ENCODE measurements around the gene WNT11. TPM values are rescaled to one million over a fixed set of nuclear protein-coding genes. Genes with fewer than 3 reads are reported as not detected.
A peak's percentile ranks its signal among the peaks of the same experiment; 100 is the strongest.

WNT11 gene
- total RNA-seq, 4 donors from 2014 or later, result 20.4 to 137 (median 39.1) TPM

DNA sequence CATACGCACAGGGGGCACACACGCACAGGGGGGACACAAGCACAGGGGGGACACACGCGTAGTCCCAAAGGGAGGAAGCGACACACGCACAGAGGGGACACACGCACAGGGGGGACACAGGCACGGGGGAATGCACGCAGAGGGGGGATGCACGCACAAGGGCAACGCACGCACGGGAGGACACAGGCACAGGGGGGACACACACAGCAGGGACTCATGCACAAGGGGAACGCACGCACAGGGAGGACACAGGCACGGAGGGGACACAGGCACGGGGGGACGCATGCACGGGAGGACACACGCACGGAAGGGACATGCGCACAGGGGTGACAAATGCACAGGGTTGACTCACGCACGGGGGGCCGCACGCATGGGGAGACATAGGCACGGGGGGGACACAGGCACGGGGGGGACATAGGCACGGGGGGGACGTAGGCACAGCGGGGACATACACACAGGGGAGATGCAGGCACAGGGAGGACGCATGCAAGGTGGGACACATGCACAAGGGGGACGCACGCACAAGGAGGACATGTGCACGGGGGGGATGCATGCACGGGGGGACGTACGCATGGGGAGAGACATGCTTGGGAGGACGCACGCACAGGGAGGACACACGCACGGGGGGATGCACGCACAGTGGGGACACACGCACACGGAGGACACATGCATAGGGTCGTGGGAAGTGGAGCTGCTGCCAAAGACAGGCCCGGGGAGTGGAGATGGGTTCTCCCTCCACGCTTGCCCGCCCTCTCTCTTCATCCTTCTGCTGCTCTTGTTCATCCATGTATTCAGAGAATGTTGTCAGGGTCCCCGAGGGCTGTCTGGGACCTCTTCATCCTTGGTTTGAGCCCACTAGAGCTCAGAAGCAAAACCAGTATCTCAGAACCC, 41.2 kb downstream of the WNT11 start:
- TF ChIP-seq, protein P1, sequence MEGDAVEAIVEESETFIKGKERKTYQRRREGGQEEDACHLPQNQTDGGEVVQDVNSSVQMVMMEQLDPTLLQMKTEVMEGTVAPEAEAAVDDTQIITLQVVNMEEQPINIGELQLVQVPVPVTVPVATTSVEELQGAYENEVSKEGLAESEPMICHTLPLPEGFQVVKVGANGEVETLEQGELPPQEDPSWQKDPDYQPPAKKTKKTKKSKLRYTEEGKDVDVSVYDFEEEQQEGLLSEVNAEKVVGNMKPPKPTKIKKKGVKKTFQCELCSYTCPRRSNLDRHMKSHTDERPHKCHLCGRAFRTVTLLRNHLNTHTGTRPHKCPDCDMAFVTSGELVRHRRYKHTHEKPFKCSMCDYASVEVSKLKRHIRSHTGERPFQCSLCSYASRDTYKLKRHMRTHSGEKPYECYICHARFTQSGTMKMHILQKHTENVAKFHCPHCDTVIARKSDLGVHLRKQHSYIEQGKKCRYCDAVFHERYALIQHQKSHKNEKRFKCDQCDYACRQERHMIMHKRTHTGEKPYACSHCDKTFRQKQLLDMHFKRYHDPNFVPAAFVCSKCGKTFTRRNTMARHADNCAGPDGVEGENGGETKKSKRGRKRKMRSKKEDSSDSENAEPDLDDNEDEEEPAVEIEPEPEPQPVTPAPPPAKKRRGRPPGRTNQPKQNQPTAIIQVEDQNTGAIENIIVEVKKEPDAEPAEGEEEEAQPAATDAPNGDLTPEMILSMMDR (IDR thresholded peaks at IDR 0.05), result no peak
- DNase-seq (ENCODE audit: low spot score) (no peak), ATAC-seq (ENCODE audit: low FRiP score) (no peak)

DNA sequence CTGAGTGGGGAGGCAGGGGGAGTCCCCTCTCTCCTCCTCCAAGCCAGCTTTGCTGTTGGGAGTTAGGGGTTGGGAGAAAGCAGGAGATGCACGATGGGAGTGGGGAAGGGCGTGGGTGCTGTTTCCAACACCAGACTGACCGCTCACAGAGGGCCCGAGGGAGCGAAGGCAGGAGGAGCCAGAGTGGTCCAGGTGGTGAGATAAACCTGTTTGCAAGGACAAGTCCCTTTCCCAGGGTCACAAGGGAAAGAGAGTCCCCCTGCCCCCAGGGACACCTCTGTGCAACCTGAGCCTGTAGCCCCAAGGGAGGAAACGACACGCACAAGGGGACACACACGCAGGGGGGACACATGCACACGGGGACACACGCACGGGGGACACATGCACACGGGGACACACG, 42.2 kb downstream of the WNT11 start:
- DNase-seq (ENCODE audit: low spot score), result no peak
- ATAC-seq (ENCODE audit: low FRiP score), result no peak
- TF ChIP-seq, protein P1 (IDR thresholded peaks at IDR 0.05), result no peak

DNA sequence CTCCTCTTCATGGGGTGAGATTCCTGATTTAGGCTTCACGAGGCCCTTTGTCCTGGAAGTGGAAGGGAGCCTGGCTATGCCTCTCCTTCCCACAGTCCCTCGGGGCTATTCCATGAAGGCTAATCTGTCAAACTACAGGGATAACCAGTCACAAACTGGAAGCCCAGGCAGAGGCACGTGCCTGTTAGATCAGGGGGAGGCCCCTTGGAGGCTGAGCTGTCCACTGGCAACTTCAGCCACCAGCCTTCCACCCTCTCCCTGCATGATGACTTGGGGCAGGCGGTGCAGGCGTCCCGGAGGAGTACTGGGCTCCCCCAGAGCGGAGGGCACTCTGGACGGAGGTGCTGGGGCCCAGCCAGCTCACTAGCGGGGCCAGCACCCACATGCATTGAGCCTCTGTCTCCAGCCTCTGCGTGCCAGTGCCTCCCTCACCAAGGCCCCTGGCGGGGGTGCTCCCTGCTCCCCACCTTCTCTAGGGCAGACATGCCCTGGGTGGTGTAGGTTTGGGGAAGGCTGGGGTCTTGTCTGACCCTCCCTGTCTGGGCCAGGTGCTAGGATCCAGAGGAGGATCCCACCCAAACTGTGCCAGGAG, 42.9 kb downstream of the WNT11 start:
- TF ChIP-seq, protein P1 (IDR thresholded peaks at IDR 0.05), result no peak
- DNase-seq (ENCODE audit: low spot score) (no peak), ATAC-seq (ENCODE audit: low FRiP score) (no peak)

DNA sequence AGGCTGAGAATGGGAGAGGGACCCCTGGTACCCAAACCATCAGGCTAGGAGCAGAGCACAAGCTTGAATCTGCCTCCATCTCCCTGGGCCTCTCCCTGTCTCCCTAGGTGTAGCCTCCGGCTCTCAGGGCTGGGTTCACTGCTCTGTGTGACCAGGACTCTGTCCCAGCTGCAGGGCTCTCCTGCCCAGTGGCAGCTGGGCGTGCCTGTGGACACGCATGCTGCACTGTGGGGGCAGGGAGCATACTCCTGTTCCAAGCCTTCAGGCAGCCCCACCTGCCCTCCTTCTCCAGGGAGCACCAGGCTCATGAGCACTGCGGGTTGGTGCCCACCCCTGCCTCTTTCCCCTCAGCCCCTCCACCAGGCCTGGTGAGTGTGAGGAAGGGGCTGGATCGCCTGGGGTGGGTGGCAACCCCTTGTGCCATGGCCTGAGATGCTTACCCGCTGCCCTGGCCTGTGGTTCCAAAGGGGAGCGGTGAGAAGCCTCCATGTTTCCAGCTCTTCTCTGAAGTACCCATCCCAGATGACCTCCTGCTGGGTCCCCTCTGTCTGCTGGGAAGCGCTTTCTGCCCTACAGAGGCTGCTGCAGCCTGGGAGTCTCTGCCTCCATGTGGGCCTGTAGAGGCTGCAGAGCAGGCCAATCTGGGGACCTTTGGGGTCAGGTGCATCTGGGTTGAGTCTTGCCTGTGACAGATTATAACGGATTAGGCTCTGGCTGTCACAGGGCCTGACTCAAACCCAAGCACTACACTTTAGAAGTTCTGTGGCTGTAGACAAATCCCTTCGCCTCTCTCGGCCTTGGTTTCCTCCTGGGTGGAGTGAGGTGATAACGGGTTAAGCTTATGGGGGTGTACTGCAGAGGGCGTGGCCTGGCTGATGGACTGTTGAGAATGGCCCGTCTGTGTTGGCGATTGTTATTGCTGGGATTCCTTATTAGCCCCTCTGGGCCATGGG, 43.7 kb downstream of the WNT11 start:
- no peak for ATAC-seq (ENCODE audit: low FRiP score)
- TF ChIP-seq, protein P1 (IDR thresholded peaks at IDR 0.05), result no peak
- no peak for DNase-seq (ENCODE audit: low spot score)

DNA sequence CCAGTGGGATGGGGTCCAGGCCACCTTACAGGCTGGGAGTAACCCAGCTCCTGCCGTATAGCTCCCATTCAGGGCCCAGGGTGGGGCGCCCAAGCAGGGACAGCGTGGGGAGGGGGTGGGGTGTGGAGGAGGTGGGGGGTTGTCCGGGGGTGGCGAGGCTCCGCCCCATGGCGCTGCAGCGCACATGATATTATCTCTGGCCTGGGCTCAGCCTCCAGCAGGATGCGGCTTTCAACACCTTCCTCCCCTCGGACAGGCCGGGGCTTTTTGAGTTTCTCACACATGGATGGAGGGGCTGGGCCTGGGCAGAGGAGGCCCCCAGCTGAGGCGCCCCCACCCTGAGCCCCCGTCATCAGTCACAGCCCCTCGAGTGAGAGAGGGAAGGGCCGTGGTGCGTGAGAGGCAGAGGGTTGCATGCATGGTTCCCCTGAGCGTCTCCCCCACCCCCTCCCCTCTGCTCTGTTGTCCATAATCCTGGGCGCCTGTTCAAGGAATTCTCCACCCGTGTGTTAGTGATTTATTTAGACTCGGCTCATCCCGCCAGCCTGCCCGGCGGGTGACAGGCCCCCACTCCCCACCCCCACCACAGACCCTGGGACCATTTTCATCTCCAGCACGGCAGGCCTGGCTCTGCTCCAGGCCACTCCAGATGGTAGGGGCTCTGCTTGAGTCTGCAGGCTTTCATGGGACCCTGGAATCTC, 44.9 kb downstream of the WNT11 start:
- ATAC-seq (ENCODE audit: low FRiP score) (peak; percentile 40), DNase-seq (ENCODE audit: low spot score) (no peak)
- TF ChIP-seq, protein P1 (IDR thresholded peaks at IDR 0.05), result no peak

DNA sequence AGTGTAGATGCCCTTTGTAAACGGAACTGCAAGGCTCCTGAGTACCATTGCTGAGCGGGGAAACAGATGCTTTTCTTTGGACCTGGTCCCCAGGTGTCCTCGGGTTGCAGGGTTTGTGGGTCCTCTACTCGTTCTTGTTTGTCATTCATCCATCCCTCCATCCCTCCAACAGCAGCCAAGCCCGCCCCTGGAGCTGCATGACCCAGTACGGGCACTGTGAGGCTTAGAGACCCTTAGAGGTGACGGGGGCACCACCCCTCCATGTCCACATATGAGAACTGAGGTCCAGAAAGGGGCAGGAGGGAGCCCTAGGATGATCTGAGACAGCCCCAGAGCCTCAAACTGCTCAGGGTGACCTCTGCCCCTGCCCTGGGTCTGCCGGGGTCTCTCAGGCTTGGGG, 45.4 kb downstream of the WNT11 start:
- DNase-seq (ENCODE audit: low spot score) (no peak), ATAC-seq (ENCODE audit: low FRiP score) (no peak)
- TF ChIP-seq, protein P1 (IDR thresholded peaks at IDR 0.05), result no peak

Data from omental fat pad (tissue), 4 donors.